MCF 10A (cell line): ENCODE results near the gene KRTAP4-9. TPM values are rescaled to one million over a fixed set of nuclear protein-coding genes. Genes with fewer than 3 reads are reported as not detected.

Experiments used
- BruUV-seq: library from RNA; stranded (reverse); fragments of 400-500 nt; replicated peaks from 2 replicates; lab custom pipeline; 2021; lab: Mats Ljungman, UMichigan
- CTCF ChIA-PET: fragments of 300-600 bp; sonication (Branson Sonifier 250); formaldehyde crosslinking; extraction: SDS; loops from one replicate; lab custom pipeline; 2021; ENCODE audit warnings: antibody characterized with exemption, inconsistent platforms; lab: Yijun Ruan, JAX
- POLR2A ChIA-PET: fragments of 300-600, 350-650 bp; sonication (Branson Sonifier 250); formaldehyde crosslinking; extraction: SDS; loops from one replicate; lab custom pipeline; 2020; ENCODE audit warnings: antibody characterized with exemption, inconsistent platforms; lab: Yijun Ruan, JAX
- DNase-seq: peaks from one replicate; pipeline ENCODE4 v3.0.0-alpha.2; 2018; ENCODE audit not compliant: unreplicated experiment
- H3K27ac Mint-ChIP-seq: one replicate; pipeline ENCODE4 v1.8.0; 2022; ENCODE audit warnings: mild to moderate bottlenecking, low read depth, mixed read lengths; ENCODE audit not compliant: unreplicated experiment
- H3K27me3 Mint-ChIP-seq: one replicate; pipeline ENCODE4 v1.8.0; 2022; ENCODE audit warnings: mixed read lengths; ENCODE audit not compliant: insufficient read depth, unreplicated experiment
- H3K36me3 Mint-ChIP-seq: one replicate; pipeline ENCODE4 v1.8.0; 2022; ENCODE audit warnings: mild to moderate bottlenecking, moderate library complexity, mixed read lengths; ENCODE audit not compliant: insufficient read depth, unreplicated experiment
- H3K4me1 Mint-ChIP-seq: one replicate; pipeline ENCODE4 v1.8.0; 2022; ENCODE audit warnings: mixed read lengths; ENCODE audit not compliant: insufficient read depth, unreplicated experiment
- H3K4me3 Mint-ChIP-seq: one replicate; pipeline ENCODE4 v1.8.0; 2022; ENCODE audit warnings: mild to moderate bottlenecking, moderate library complexity, mixed read lengths; ENCODE audit not compliant: unreplicated experiment
- H3K9me3 Mint-ChIP-seq: one replicate; pipeline ENCODE4 v1.8.0; 2022; ENCODE audit warnings: mixed read lengths; ENCODE audit not compliant: unreplicated experiment
- CTCF ChIP-seq: fragments of 200-600 bp; IDR thresholded peaks from one replicate; pipeline ENCODE4 v1.8.0; 2022; ENCODE audit warnings: antibody characterized with exemption, mild to moderate bottlenecking; ENCODE audit not compliant: unreplicated experiment
- intact Hi-C: fragments of 100-400 bp; cut with micrococcal nuclease; formaldehyde crosslinking; loops from 2 replicates; pipeline ENCODE4 v1.14.1; 2022
- total RNA-seq: library from RNA; stranded (reverse); gene quantifications from 2 replicates; pipeline ENCODE4 v1.2.3, GENCODE V29; 2022

Gene KRTAP4-9
- total RNA-seq, 1 experiment from 2014 or later = not detected

GRCh38 chr17:41065829-41066624 is 39.2 kb upstream of the KRTAP4-9 start, which contains the start of gene KRTAP2-4:
Gene KRTAP2-4, minus strand, starts transcription at chr17:41065879. Its CDS starts 34 bp downstream, at chr17:41065845.
- Mint-ChIP-seq H3K27ac (no peak within 1 kb of the TSS), H3K4me3 (no peak within 1 kb of the TSS), H3K9me3 (no peaks in the 10 kb centered on the region), H3K4me1 (peaks cover 14% of the 10 kb centered on the region), H3K36me3 (peaks cover 4% of the 10 kb centered on the region), H3K27me3 (no peaks in the 10 kb centered on the region)
- no peak for TF ChIP-seq CTCF
- intact Hi-C loops = loop anchor here (10.0 kb wide), 1 partner anchor 151 kb away; no protein-coding TSS in a partner anchor
- BruUV-seq = no TSS peak
- ChIA-PET POLR2A (no interaction called here), CTCF (no interaction called here)
- DNase-seq = peak; percentile 41

- no peak for TF ChIP-seq CTCF
- peaks cover 4% of the 10 kb centered on the region for H3K36me3 Mint-ChIP-seq
- H3K9me3 Mint-ChIP-seq = no peaks in the 10 kb centered on the region
- no peak overlapping the region for H3K27ac Mint-ChIP-seq
- DNase-seq = no peak
- ChIA-PET POLR2A (no interaction called here), CTCF (no interaction called here)
- BruUV-seq = no TSS peak
- H3K4me1 Mint-ChIP-seq = peaks cover 8% of the 10 kb centered on the region
- intact Hi-C loops = loop anchor here (10.0 kb wide), 1 partner anchor 152 kb away; no protein-coding TSS in a partner anchor
- no peak overlapping the region for H3K4me3 Mint-ChIP-seq
- no peaks in the 10 kb centered on the region for H3K27me3 Mint-ChIP-seq
Measured at GRCh38 chr17:41067281-41067680, 37.9 kb upstream of the KRTAP4-9 start.

- Mint-ChIP-seq H3K27me3 (no peaks in the 10 kb centered on the region), H3K9me3 (no peaks in the 10 kb centered on the region), H3K4me1 (peaks cover 8% of the 10 kb centered on the region), H3K27ac (no peak overlapping the region), H3K4me3 (no peak overlapping the region), H3K36me3 (peaks cover 4% of the 10 kb centered on the region)
- BruUV-seq = no TSS peak
- intact Hi-C loops = loop anchor here (10.0 kb wide), 1 partner anchor 154 kb away; no protein-coding TSS in a partner anchor
- TF ChIP-seq CTCF = no peak
- POLR2A ChIA-PET = no interaction called here
- CTCF ChIA-PET = no interaction called here
- DNase-seq = no peak
Measured at GRCh38 chr17:41069031-41069430, 36.2 kb upstream of the KRTAP4-9 start.

- peaks cover 8% of the 10 kb centered on the region for H3K27me3 Mint-ChIP-seq
- no peaks in the 10 kb centered on the region for H3K36me3 Mint-ChIP-seq
- ChIA-PET POLR2A (interaction anchor here (0.6 kb wide), 1 partner anchor 528 kb away, joined by 3 read pairs; no protein-coding TSS in a partner anchor), CTCF (interaction anchor here (0.6 kb wide), 1 partner anchor 478 kb away, joined by 4 read pairs; no protein-coding TSS in a partner anchor)
- no peak overlapping the region for H3K4me3 Mint-ChIP-seq
- no peaks in the 10 kb centered on the region for H3K4me1 Mint-ChIP-seq
- no peak overlapping the region for H3K27ac Mint-ChIP-seq
- DNase-seq = no peak
- BruUV-seq = no TSS peak
- no peaks in the 10 kb centered on the region for H3K9me3 Mint-ChIP-seq
- no peak for TF ChIP-seq CTCF
- intact Hi-C loops = no loop called here
Measured at GRCh38 chr17:41071606-41072360, 33.4 kb upstream of the KRTAP4-9 start.
